Kidney (tissue), 14 donors: ENCODE results near the gene IPCEF1. TPM values are rescaled to one million over a fixed set of nuclear protein-coding genes. Genes with fewer than 3 reads are reported as not detected.

ENCODE experiments used
- DNase-seq, 5 donors: peaks; one replicate each; pipeline ENCODE4 v3.0.0-alpha.2; 2013 to 2020
- FAIRE-seq: peaks from 2 replicates; lab custom pipeline; 2012; peaks lifted over from hg19 to GRCh38; lab: Jason Lieb, UNC
- H3K27ac ChIP-seq, 2 donors: one replicate each; pipeline ENCODE4 v1.7.0; 2013; ENCODE audit warnings: low read depth in 2 of 2, low read length in 2 of 2, inconsistent platforms in 1 of 2
- H3K27me3 ChIP-seq: one replicate; pipeline ENCODE4 v1.7.1; 2013; ENCODE audit warnings: low read length, inconsistent platforms; ENCODE audit not compliant: control insufficient read depth, insufficient read depth
- H3K36me3 ChIP-seq, 3 donors: one replicate each; pipeline versions ENCODE4 v1.7.0 to v1.7.1; 2013; ENCODE audit warnings: low read length in 3 of 3, control low read depth in 1 of 3, inconsistent platforms in 1 of 3; ENCODE audit not compliant: insufficient read depth in 3 of 3, control insufficient read depth in 2 of 3
- H3K4me1 ChIP-seq, 3 donors: one replicate each; pipeline versions ENCODE4 v1.7.0 to v1.7.1; 2013; ENCODE audit warnings: low read length in 3 of 3, inconsistent platforms in 1 of 3, low read depth in 1 of 3; ENCODE audit not compliant: control insufficient read depth in 2 of 3, insufficient read depth in 2 of 3
- H3K4me3 ChIP-seq, 3 donors: one replicate each; pipeline versions ENCODE4 v1.7.0 to v1.8.1; 2013; ENCODE audit warnings: low read length in 3 of 3, control low read depth in 1 of 3, inconsistent platforms in 1 of 3
- H3K9ac ChIP-seq, 3 donors: one replicate each; pipeline versions ENCODE4 v1.7.0 to v1.7.1; 2013; ENCODE audit warnings: low read length in 3 of 3, control low read depth in 1 of 3, inconsistent platforms in 1 of 3
- H3K9me3 ChIP-seq, 3 donors: one replicate each; pipeline versions ENCODE4 v1.7.0 to v1.7.1; 2013; ENCODE audit warnings: low read length in 3 of 3, control low read depth in 1 of 3, inconsistent platforms in 1 of 3; ENCODE audit not compliant: control insufficient read depth in 2 of 3, insufficient read depth in 1 of 3
- CTCF ChIP-seq: IDR thresholded peaks from 3 replicates; pipeline ENCODE4 v1.5.1; 2012; ENCODE audit warnings: mild to moderate bottlenecking, moderate library complexity, borderline replicate concordance; ENCODE audit not compliant: insufficient read depth; ENCODE audit errors: extremely low read depth
- intact Hi-C: fragments of 100-400 bp; cut with DNase I; formaldehyde crosslinking; loops from one replicate; pipeline ENCODE4 v1.11.1; 2022
- polyA plus RNA-seq: library from polyadenylated mRNA; stranded (reverse); fragments of 350-450 nt; fragmentation: Illumina TruSeq; extraction: RNeasy Lipid Tissue Mini Kit (QIAGEN cat#74804); gene quantifications from one replicate; pipeline ENCODE4 v1.2.3, GENCODE V29; 2014; ENCODE audit warnings: low read depth, low replicate concordance; ENCODE audit not compliant: insufficient read depth
- total RNA-seq: library from RNA; stranded (reverse); fragmentation: NEBNext Ultra II Directional; extraction: Animal tissue kit (Norgen Biotek cat#: 25700); gene quantifications from one replicate; pipeline ENCODE4 v1.2.1, GENCODE V29; 2021
- donor health status: control.
- donor health status: control.
- donor health status: control.
- donor health status: control.
- donor health status: control.
- donor health status: DM: yes; HTN: yes; CAD: no.
- donor health status: Normal renal cell carcinoma (clear cell type).

IPCEF1 gene
- total and polyA plus RNA-seq, 2 donors from 2014 or later: 2.7 to 25.9 TPM

GRCh38 chr6:154122195-154122925 lies 234.2 kb downstream of the IPCEF1 start:
- H3K9ac ChIP-seq: no peak overlapping the region
- FAIRE-seq (no peak), DNase-seq (no peak)
- no peaks in the 10 kb centered on the region for H3K27me3 ChIP-seq
- no peak overlapping the region for H3K27ac ChIP-seq
- intact Hi-C loops: no loop called here
- H3K4me1 ChIP-seq: no peaks in the 10 kb centered on the region
- H3K9me3 ChIP-seq: peaks cover 0 to 7% (median 0%) of the 10 kb centered on the region in 3 donors
- no peak overlapping the region for H3K4me3 ChIP-seq
- H3K36me3 ChIP-seq: no peaks in the 10 kb centered on the region
- no peak for TF ChIP-seq CTCF

GRCh38 chr6:154117485-154117884 lies 239.1 kb downstream of the IPCEF1 start:
- Histone ChIP-seq H3K27ac (no peak overlapping the region), H3K4me3 (no peak overlapping the region), H3K27me3 (no peaks in the 10 kb centered on the region), H3K4me1 (no peaks in the 10 kb centered on the region), H3K9me3 (peaks cover 0 to 4% (median 0%) of the 10 kb centered on the region in 3 donors), H3K9ac (no peak overlapping the region), H3K36me3 (no peaks in the 10 kb centered on the region)
- no peak for FAIRE-seq
- no peak for DNase-seq
- no peak for TF ChIP-seq CTCF
- intact Hi-C loops: no loop called here

- Histone ChIP-seq H3K4me1 (no peaks in the 10 kb centered on the region), H3K9me3 (no peaks in the 10 kb centered on the region), H3K4me3 (no peak overlapping the region), H3K36me3 (no peaks in the 10 kb centered on the region), H3K27me3 (no peaks in the 10 kb centered on the region), H3K27ac (no peak overlapping the region), H3K9ac (no peak overlapping the region)
- no peak for FAIRE-seq
- intact Hi-C loops: no loop called here
- DNase-seq: no peak
- TF ChIP-seq CTCF: no peak
These were observed 243.2 kb downstream of the IPCEF1 start for GRCh38 chr6:154113392-154113791.
